A673 (cell line): Measurements from ENCODE around the gene SLC28A1. TPM values are rescaled to one million over a fixed set of nuclear protein-coding genes. Genes with fewer than 3 reads are reported as not detected.
A peak's percentile ranks its signal among the peaks of the same experiment; 100 is the strongest.

ENCODE experiments used
- BruUV-seq: library from RNA; stranded (reverse); fragments of 400-500 nt; replicated peaks from 2 replicates; lab custom pipeline; 2021; lab: Mats Ljungman, UMichigan
- CTCF ChIA-PET: fragments of 300-600 bp; sonication (Branson Sonifier 250); formaldehyde crosslinking; loops from one replicate; lab custom pipeline; 2022; ENCODE audit warnings: antibody characterized with exemption; lab: Charles Lee
- POLR2A ChIA-PET: fragments of 300-600 bp; sonication (Branson Sonifier 250); formaldehyde crosslinking; loops from one replicate; lab custom pipeline; 2022; ENCODE audit warnings: antibody characterized with exemption; ENCODE audit not compliant: low non-redundant PET; lab: Charles Lee
- DNase-seq: peaks from one replicate; pipeline ENCODE4 v3.0.0-alpha.2; 2015; ENCODE audit warnings: low spot score
- H3K27ac ChIP-seq: fragments of 200-600 bp; sonication (generic); 2 replicates; pipeline ENCODE4 v1.5.1; 2016; ENCODE audit warnings: mixed run types, low read depth, mild to moderate bottlenecking, mixed read lengths, antibody characterized with exemption, low read length; ENCODE audit not compliant: poor library complexity, severe bottlenecking
- H3K27me3 ChIP-seq: fragments of 200-600 bp; sonication (generic); replicated peaks from 2 replicates; pipeline ENCODE4 v1.6.1; 2017; ENCODE audit warnings: mixed run types, low read depth, mild to moderate bottlenecking, mixed read lengths, antibody characterized with exemption, low read length; ENCODE audit not compliant: insufficient read depth, poor library complexity
- H3K36me3 ChIP-seq: fragments of 200-600 bp; sonication (generic); 2 replicates; pipeline ENCODE4 v1.6.1; 2016; ENCODE audit warnings: mixed run types, mild to moderate bottlenecking, mixed read lengths, antibody characterized with exemption, low read length; ENCODE audit not compliant: insufficient read depth, poor library complexity, severe bottlenecking
- H3K4me1 ChIP-seq: fragments of 200-600 bp; sonication (generic); 2 replicates; pipeline ENCODE4 v1.6.1; 2017; ENCODE audit warnings: mixed run types, mild to moderate bottlenecking, mixed read lengths, antibody characterized with exemption, low read length; ENCODE audit not compliant: insufficient read depth, poor library complexity, severe bottlenecking
- H3K4me3 ChIP-seq: fragments of 200-600 bp; sonication (generic); 2 replicates; pipeline ENCODE4 v1.5.1; 2016; ENCODE audit warnings: low read depth, mixed run types, mild to moderate bottlenecking, mixed read lengths, low read length; ENCODE audit not compliant: poor library complexity, severe bottlenecking
- H3K9me3 ChIP-seq: fragments of 200-600 bp; sonication (generic); 2 replicates; pipeline ENCODE4 v1.6.1; 2016; ENCODE audit warnings: mixed run types, low read depth, mild to moderate bottlenecking, mixed read lengths, antibody characterized with exemption, low read length; ENCODE audit not compliant: poor library complexity, severe bottlenecking
- EZH2 ChIP-seq: fragments of 200-600 bp; sonication (generic); IDR thresholded peaks from 2 replicates; pipeline ENCODE4 v1.6.1; 2017; ENCODE audit warnings: borderline replicate concordance, low read depth, mild to moderate bottlenecking, mixed read lengths, antibody characterized with exemption, low read length; ENCODE audit not compliant: poor library complexity, severe bottlenecking
- intact Hi-C: fragments of 100-400 bp; cut with micrococcal nuclease; formaldehyde crosslinking; loops from one replicate; pipeline ENCODE4 v1.10.0; 2022; ENCODE audit not compliant: unreplicated experiment
- total RNA-seq: library from RNA; stranded (reverse); gene quantifications from 2 replicates; pipeline ENCODE4 v1.2.3, GENCODE V29; 2021
- TF ChIP-seq, protein P1 (sequence below): fragments of 300-800, 200-600 bp; sonication (generic); conservative IDR thresholded peaks from 2 replicates; pipeline ENCODE4 v1.5.1; 2017; ENCODE audit warnings: low read depth, mild to moderate bottlenecking, antibody characterized with exemption, low read length, moderate library complexity, mixed read lengths

The SLC28A1 gene
- total RNA-seq, 1 experiment from 2014 or later, result not detected

GRCh38 chr15:84979651-84980050, 95.2 kb downstream of the SLC28A1 start:
- no peaks in the 10 kb centered on the region for H3K27me3 ChIP-seq
- BruUV-seq, result TSS peak; percentile 82

GRCh38 chr15:84980196-84981053, 96.0 kb downstream of the SLC28A1 start:
- DNase-seq, result peak; percentile 93
- ChIA-PET POLR2A (interaction anchor here (0.6 kb wide), 1 partner anchor 65 kb away, joined by 3 read pairs; no protein-coding TSS in a partner anchor), CTCF (no interaction called here)
- H3K9me3 ChIP-seq, result no peaks in the 10 kb centered on the region
- H3K27ac ChIP-seq, result peak overlapping the region; percentile 92
- no peaks in the 10 kb centered on the region for H3K36me3 ChIP-seq
- peak overlapping the region; percentile 86 for H3K4me3 ChIP-seq
- TF ChIP-seq, protein P1, sequence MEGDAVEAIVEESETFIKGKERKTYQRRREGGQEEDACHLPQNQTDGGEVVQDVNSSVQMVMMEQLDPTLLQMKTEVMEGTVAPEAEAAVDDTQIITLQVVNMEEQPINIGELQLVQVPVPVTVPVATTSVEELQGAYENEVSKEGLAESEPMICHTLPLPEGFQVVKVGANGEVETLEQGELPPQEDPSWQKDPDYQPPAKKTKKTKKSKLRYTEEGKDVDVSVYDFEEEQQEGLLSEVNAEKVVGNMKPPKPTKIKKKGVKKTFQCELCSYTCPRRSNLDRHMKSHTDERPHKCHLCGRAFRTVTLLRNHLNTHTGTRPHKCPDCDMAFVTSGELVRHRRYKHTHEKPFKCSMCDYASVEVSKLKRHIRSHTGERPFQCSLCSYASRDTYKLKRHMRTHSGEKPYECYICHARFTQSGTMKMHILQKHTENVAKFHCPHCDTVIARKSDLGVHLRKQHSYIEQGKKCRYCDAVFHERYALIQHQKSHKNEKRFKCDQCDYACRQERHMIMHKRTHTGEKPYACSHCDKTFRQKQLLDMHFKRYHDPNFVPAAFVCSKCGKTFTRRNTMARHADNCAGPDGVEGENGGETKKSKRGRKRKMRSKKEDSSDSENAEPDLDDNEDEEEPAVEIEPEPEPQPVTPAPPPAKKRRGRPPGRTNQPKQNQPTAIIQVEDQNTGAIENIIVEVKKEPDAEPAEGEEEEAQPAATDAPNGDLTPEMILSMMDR, result no peak
- TF ChIP-seq EZH2, result no peak
- H3K27me3 ChIP-seq, result no peaks in the 10 kb centered on the region
- intact Hi-C loops, result no loop called here
- peaks cover 37% of the 10 kb centered on the region for H3K4me1 ChIP-seq
- BruUV-seq, result no TSS peak

More at GRCh38 chr15:84979651-84980050, 95.2 kb downstream of the SLC28A1 start:
- no peak for DNase-seq
- ChIA-PET CTCF (no interaction called here), POLR2A (no interaction called here)
- H3K4me3 ChIP-seq, result peak overlapping the region; percentile 86
- H3K27ac ChIP-seq, result peak overlapping the region; percentile 92
- H3K36me3 ChIP-seq, result no peaks in the 10 kb centered on the region
- H3K9me3 ChIP-seq, result no peaks in the 10 kb centered on the region
- H3K4me1 ChIP-seq, result peaks cover 37% of the 10 kb centered on the region
- intact Hi-C loops, result no loop called here
- TF ChIP-seq EZH2, result no peak

DNA sequence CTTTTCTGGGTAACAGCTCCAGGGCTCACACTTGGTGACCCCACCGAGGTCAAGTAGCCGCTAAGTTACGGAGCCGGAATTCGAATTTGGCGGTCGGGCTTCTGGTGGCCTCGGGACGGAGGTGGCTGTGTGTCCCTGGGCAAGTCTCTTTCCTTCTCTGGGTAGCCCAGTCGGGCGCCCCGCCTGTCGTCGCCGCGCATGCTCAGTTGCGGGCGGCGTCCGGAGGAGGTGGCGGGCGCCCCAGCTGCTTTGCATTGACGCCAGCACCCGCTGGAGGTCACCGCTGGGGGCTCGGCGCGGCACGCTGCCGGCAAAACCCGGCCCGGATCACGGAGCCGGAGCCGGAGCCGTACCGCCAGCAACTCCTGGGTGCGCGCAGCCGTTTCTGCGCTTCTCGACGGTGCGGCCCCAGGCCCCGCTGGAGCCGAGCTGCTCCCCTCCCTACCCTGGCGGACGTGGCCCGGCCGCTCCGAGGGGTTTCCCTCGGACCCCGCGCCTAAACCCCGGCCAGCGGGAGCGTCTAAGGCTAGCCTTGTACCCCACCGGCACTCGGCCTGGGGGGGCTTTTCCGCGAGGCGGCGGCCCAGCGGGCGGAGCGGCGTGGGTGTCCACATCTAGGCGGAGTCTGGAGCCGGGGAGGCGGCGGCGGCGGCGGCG, 96.7 kb downstream of the SLC28A1 start:
- Histone ChIP-seq H3K36me3 (no peaks in the 10 kb centered on the region), H3K4me3 (peak overlapping the region; percentile 86), H3K4me1 (peaks cover 37% of the 10 kb centered on the region), H3K27ac (peak overlapping the region; percentile 92), H3K9me3 (no peaks in the 10 kb centered on the region), H3K27me3 (no peaks in the 10 kb centered on the region)
- ChIA-PET POLR2A (interaction anchor here (0.6 kb wide), 1 partner anchor 64 kb away, joined by 3 read pairs; no protein-coding TSS in a partner anchor), CTCF (no interaction called here)
- intact Hi-C loops, result no loop called here
- no peak for TF ChIP-seq EZH2
- TF ChIP-seq, protein P1, result no peak
- DNase-seq, result peak; percentile 98
- BruUV-seq, result no TSS peak
